Effector memory CD4-positive, alpha-beta T cell (primary cell): Measurements from ENCODE around the gene AIPL1.

Experiments
- DNase-seq, 3 donors: peaks; one replicate each; pipeline ENCODE4 v3.0.0-alpha.2; 2020
- H3K27ac ChIP-seq: 2 replicates; pipeline ENCODE4 v1.7.0; 2013; ENCODE audit warnings: mild to moderate bottlenecking, low read length, moderate library complexity; ENCODE audit not compliant: insufficient read depth, poor library complexity, severe bottlenecking
- H3K27me3 ChIP-seq: replicated peaks from 2 replicates; pipeline ENCODE4 v1.7.0; 2013; ENCODE audit warnings: mild to moderate bottlenecking, low read length; ENCODE audit not compliant: insufficient read depth, control insufficient read depth, poor library complexity, severe bottlenecking
- H3K36me3 ChIP-seq: 2 replicates; pipeline ENCODE4 v1.7.0; 2013; ENCODE audit warnings: mild to moderate bottlenecking, low read length, moderate library complexity; ENCODE audit not compliant: control insufficient read depth, insufficient read depth
- H3K4me1 ChIP-seq: 2 replicates; pipeline ENCODE4 v1.7.0; 2013; ENCODE audit warnings: low read length, mild to moderate bottlenecking; ENCODE audit not compliant: control insufficient read depth, insufficient read depth, poor library complexity, severe bottlenecking
- H3K4me3 ChIP-seq: 2 replicates; pipeline ENCODE4 v1.7.0; 2013; ENCODE audit warnings: low read length, low read depth, mild to moderate bottlenecking; ENCODE audit not compliant: insufficient read depth, poor library complexity, severe bottlenecking
- H3K9me3 ChIP-seq: 2 replicates; pipeline ENCODE4 v1.7.0; 2013; ENCODE audit warnings: mild to moderate bottlenecking, low read length, moderate library complexity; ENCODE audit not compliant: control insufficient read depth

The AIPL1 gene

GRCh38 chr17:6392609-6393350, 42.1 kb downstream of the AIPL1 start:
- H3K27me3 ChIP-seq = peaks cover 3% of the 10 kb centered on the region
- H3K36me3 ChIP-seq = no peaks in the 10 kb centered on the region
- H3K9me3 ChIP-seq = no peaks in the 10 kb centered on the region
- no peak for DNase-seq
- no peak overlapping the region for H3K27ac ChIP-seq
- H3K4me1 ChIP-seq = no peaks in the 10 kb centered on the region
- H3K4me3 ChIP-seq = no peak overlapping the region

GRCh38 chr17:6388416-6388815, 46.5 kb downstream of the AIPL1 start:
- DNase-seq = no peak
- no peaks in the 10 kb centered on the region for H3K9me3 ChIP-seq
- H3K27me3 ChIP-seq = no peaks in the 10 kb centered on the region
- H3K4me1 ChIP-seq = no peaks in the 10 kb centered on the region
- no peaks in the 10 kb centered on the region for H3K36me3 ChIP-seq
- no peak overlapping the region for H3K4me3 ChIP-seq
- no peak overlapping the region for H3K27ac ChIP-seq

GRCh38 chr17:6387858-6388257, 47.1 kb downstream of the AIPL1 start:
- no peaks in the 10 kb centered on the region for H3K36me3 ChIP-seq
- no peaks in the 10 kb centered on the region for H3K9me3 ChIP-seq
- H3K4me1 ChIP-seq = no peaks in the 10 kb centered on the region
- H3K27ac ChIP-seq = no peak overlapping the region
- DNase-seq = no peak
- H3K4me3 ChIP-seq = no peak overlapping the region
- no peaks in the 10 kb centered on the region for H3K27me3 ChIP-seq

- H3K4me1 ChIP-seq = no peaks in the 10 kb centered on the region
- H3K4me3 ChIP-seq = no peak overlapping the region
- no peaks in the 10 kb centered on the region for H3K9me3 ChIP-seq
- no peak for DNase-seq
- no peak overlapping the region for H3K27ac ChIP-seq
- H3K27me3 ChIP-seq = no peaks in the 10 kb centered on the region
- no peaks in the 10 kb centered on the region for H3K36me3 ChIP-seq
Observed at GRCh38 chr17:6387442-6387841, 47.5 kb downstream of the AIPL1 start.

- Histone ChIP-seq H3K36me3 (no peaks in the 10 kb centered on the region), H3K27me3 (peaks cover 3% of the 10 kb centered on the region), H3K27ac (no peak overlapping the region), H3K4me1 (no peaks in the 10 kb centered on the region), H3K4me3 (no peak overlapping the region), H3K9me3 (no peaks in the 10 kb centered on the region)
- DNase-seq = no peak
Observed at GRCh38 chr17:6386041-6386630, 48.8 kb downstream of the AIPL1 start.

- Histone ChIP-seq H3K4me1 (no peaks in the 10 kb centered on the region), H3K36me3 (no peaks in the 10 kb centered on the region), H3K9me3 (no peaks in the 10 kb centered on the region), H3K4me3 (no peak overlapping the region), H3K27ac (no peak overlapping the region), H3K27me3 (peaks cover 3% of the 10 kb centered on the region)
- no peak for DNase-seq
Observed at GRCh38 chr17:6384481-6384880, 50.4 kb downstream of the AIPL1 start.

GRCh38 chr17:6381526-6382465, 53.1 kb downstream of the AIPL1 start:
- Histone ChIP-seq H3K27me3 (peaks cover 3% of the 10 kb centered on the region), H3K4me1 (no peaks in the 10 kb centered on the region), H3K27ac (no peak overlapping the region), H3K9me3 (no peaks in the 10 kb centered on the region), H3K4me3 (no peak overlapping the region), H3K36me3 (no peaks in the 10 kb centered on the region)
- no peak for DNase-seq

GRCh38 chr17:6380915-6381438, 53.9 kb downstream of the AIPL1 start:
- H3K4me1 ChIP-seq = no peaks in the 10 kb centered on the region
- H3K36me3 ChIP-seq = no peaks in the 10 kb centered on the region
- no peak overlapping the region for H3K4me3 ChIP-seq
- no peak overlapping the region for H3K27ac ChIP-seq
- no peak for DNase-seq
- no peaks in the 10 kb centered on the region for H3K9me3 ChIP-seq
- H3K27me3 ChIP-seq = peaks cover 3% of the 10 kb centered on the region

- no peaks in the 10 kb centered on the region for H3K4me1 ChIP-seq
Observed at GRCh38 chr17:6377906-6378305, 57.0 kb downstream of the AIPL1 start.

More at GRCh38 chr17:6377906-6378305, 57.0 kb downstream of the AIPL1 start:
- Histone ChIP-seq H3K27me3 (peaks cover 3% of the 10 kb centered on the region), H3K27ac (no peak overlapping the region), H3K9me3 (no peaks in the 10 kb centered on the region), H3K4me3 (no peak overlapping the region), H3K36me3 (no peaks in the 10 kb centered on the region)
- no peak for DNase-seq
